ENCODE results near the gene OPHN1. TPM values are rescaled to one million over a fixed set of nuclear protein-coding genes. Genes with fewer than 3 reads are reported as not detected.
"Not testable (repeated sequence)": the region's sequence is repeated elsewhere in the genome, so short reads cannot be mapped to it uniquely, and the experiment has no call there.

OPHN1 gene
- total and polyA plus RNA-seq, 2 experiments from 2014 or later: 2.2 to 3.8 TPM

GRCh38 chrX:68383540-68383939 is 49.8 kb downstream of the OPHN1 start:
- H3K36me3 Mint-ChIP-seq (ENCODE audit: low read depth): peaks cover 4% of the 10 kb centered on the region; the same call in 1 of the 3 replicates
- Histone ChIP-seq H3K79me2 (replicated peaks; ENCODE audit: insufficient read depth) (no peaks in the 10 kb centered on the region), H3K36me3 (ENCODE audit: insufficient read depth) (no peaks in the 10 kb centered on the region), H3K4me3 (no peak overlapping the region), H3K4me2 (no peak overlapping the region), H3K9me2 (ENCODE audit: insufficient read depth) (no peaks in the 10 kb centered on the region), H3K27ac (ENCODE audit: low read depth) (no peak overlapping the region), H3K27me3 (ENCODE audit: insufficient read depth) (no peaks in the 10 kb centered on the region), H2AFZ (no peak overlapping the region), H3K4me1 (ENCODE audit: insufficient read depth) (no peaks in the 10 kb centered on the region), H4K20me1 (replicated peaks; ENCODE audit: insufficient read depth) (no peaks in the 10 kb centered on the region), H3F3A (replicated peaks; ENCODE audit: low read depth) (no peaks in the 10 kb centered on the region)
- no peak overlapping the region for H3K4me3 Mint-ChIP-seq
- DNase-seq (ENCODE audit: low spot score) (no peak), ATAC-seq (no peak)
- TF ChIP-seq ZNF331 (CRISPR knock-in tag; IDR thresholded peaks at IDR 0.05; ENCODE audit: low read depth) (no peak), CTCF (conservative IDR thresholded peaks at IDR 0.05; ENCODE audit: low read depth in 2 of 2) (no peak)
- H3K27me3 Mint-ChIP-seq (ENCODE audit: insufficient read depth, low read depth, poor library complexity): no peaks in the 10 kb centered on the region
- H3K9me3 Mint-ChIP-seq: no peaks in the 10 kb centered on the region; the same call in 2 of the 3 replicates
- no peak overlapping the region for H3K27ac Mint-ChIP-seq
- no peaks in the 10 kb centered on the region for H3K4me1 Mint-ChIP-seq

GRCh38 chrX:68377579-68377978 is 55.7 kb downstream of the OPHN1 start:
- H3K4me3 ChIP-seq; H3K9me2 ChIP-seq (ENCODE audit: insufficient read depth); H3K27ac Mint-ChIP-seq; H3K4me1 ChIP-seq (ENCODE audit: insufficient read depth); ATAC-seq; H2AFZ ChIP-seq; H3K36me3 ChIP-seq (ENCODE audit: insufficient read depth); H3K79me2 ChIP-seq (replicated peaks; ENCODE audit: insufficient read depth); H3K36me3 Mint-ChIP-seq (ENCODE audit: low read depth); H3K4me1 Mint-ChIP-seq; H3K27me3 Mint-ChIP-seq (ENCODE audit: insufficient read depth, low read depth, poor library complexity); DNase-seq (ENCODE audit: low spot score); H3K4me3 Mint-ChIP-seq; H4K20me1 ChIP-seq (replicated peaks; ENCODE audit: insufficient read depth); H3F3A ChIP-seq (replicated peaks; ENCODE audit: low read depth); H3K4me2 ChIP-seq; H3K27me3 ChIP-seq (ENCODE audit: insufficient read depth); H3K9me3 Mint-ChIP-seq; H3K27ac ChIP-seq (ENCODE audit: low read depth): not testable (repeated sequence)

GRCh38 chrX:68376373-68376772 is 56.9 kb downstream of the OPHN1 start:
- Mint-ChIP-seq H3K4me3 (no peak overlapping the region), H3K27me3 (ENCODE audit: insufficient read depth, low read depth, poor library complexity) (no peaks in the 10 kb centered on the region), H3K4me1 (no peaks in the 10 kb centered on the region), H3K36me3 (ENCODE audit: low read depth) (peaks cover 4% of the 10 kb centered on the region; the same call in 1 of the 3 replicates), H3K9me3 (no peaks in the 10 kb centered on the region), H3K27ac (no peak overlapping the region)
- DNase-seq (ENCODE audit: low spot score) (no peak), ATAC-seq (no peak)
- Histone ChIP-seq H4K20me1 (replicated peaks; ENCODE audit: insufficient read depth) (no peaks in the 10 kb centered on the region), H3K27me3 (ENCODE audit: insufficient read depth) (no peaks in the 10 kb centered on the region), H3K79me2 (replicated peaks; ENCODE audit: insufficient read depth) (no peaks in the 10 kb centered on the region), H3K4me2 (no peak overlapping the region), H3K4me3 (no peak overlapping the region), H2AFZ (no peak overlapping the region), H3K36me3 (ENCODE audit: insufficient read depth) (no peaks in the 10 kb centered on the region), H3K27ac (ENCODE audit: low read depth) (no peak overlapping the region), H3F3A (replicated peaks; ENCODE audit: low read depth) (no peaks in the 10 kb centered on the region), H3K9me2 (ENCODE audit: insufficient read depth) (no peaks in the 10 kb centered on the region), H3K4me1 (ENCODE audit: insufficient read depth) (no peaks in the 10 kb centered on the region)
- TF ChIP-seq CREB1 (CRISPR knock-in tag; IDR thresholded peaks at IDR 0.05; ENCODE audit: low read depth): no peak
- TF ChIP-seq CTCF (conservative IDR thresholded peaks at IDR 0.05; ENCODE audit: low read depth in 2 of 2): no peak
- no peak for TF ChIP-seq POLR2AphosphoS5 (IDR thresholded peaks at IDR 0.05; ENCODE audit: low read depth)
- TF ChIP-seq NANOG (IDR thresholded peaks at IDR 0.05; ENCODE audit: borderline replicate concordance): no peak
- TF ChIP-seq ZNF331 (CRISPR knock-in tag; IDR thresholded peaks at IDR 0.05; ENCODE audit: low read depth): no peak
- TF ChIP-seq ZNF462 (CRISPR knock-in tag; IDR thresholded peaks at IDR 0.05): no peak
